HL-60 (cell line): ENCODE measurements around the gene PDE4B.

Source experiments
- GABPA ChIP-seq: IDR thresholded peaks from 2 replicates; pipeline ENCODE4 v1.6.1; 2012; ENCODE audit warnings: low read depth
- POLR2AphosphoS5 ChIP-seq: IDR thresholded peaks from 2 replicates; pipeline ENCODE4 v1.6.1; 2012; ENCODE audit warnings: low read depth
- TF ChIP-seq, protein P1 (sequence below): IDR thresholded peaks from one replicate; pipeline ENCODE4 v1.5.1; 2011; ENCODE audit warnings: low read length, control low read depth, inconsistent platforms; ENCODE audit not compliant: insufficient read depth
- TF ChIP-seq, protein P2 (sequence below): IDR thresholded peaks from 2 replicates; pipeline ENCODE4 v1.6.1; 2012; ENCODE audit warnings: low read depth; ENCODE audit not compliant: insufficient replicate concordance

DNA sequence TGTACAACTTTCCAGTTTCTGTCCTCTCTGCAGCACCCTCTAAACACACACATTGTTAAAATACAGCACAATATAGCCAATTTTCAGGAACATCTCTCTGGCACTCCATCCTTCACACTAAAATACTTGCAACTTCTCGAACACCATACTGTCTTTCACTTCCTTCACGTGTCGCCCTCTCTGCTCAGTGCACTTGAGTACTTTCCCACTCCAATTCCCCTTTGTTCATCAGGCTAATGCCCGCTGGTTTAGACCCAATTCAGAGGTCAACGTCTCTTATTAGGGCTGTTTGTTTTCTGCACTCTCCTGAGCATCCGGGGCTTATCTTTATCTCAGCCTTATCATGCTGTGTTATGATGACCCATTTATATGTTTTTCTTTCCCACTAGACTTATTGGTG, 503.1 kb downstream of the PDE4B start:
- TF ChIP-seq, protein P1, sequence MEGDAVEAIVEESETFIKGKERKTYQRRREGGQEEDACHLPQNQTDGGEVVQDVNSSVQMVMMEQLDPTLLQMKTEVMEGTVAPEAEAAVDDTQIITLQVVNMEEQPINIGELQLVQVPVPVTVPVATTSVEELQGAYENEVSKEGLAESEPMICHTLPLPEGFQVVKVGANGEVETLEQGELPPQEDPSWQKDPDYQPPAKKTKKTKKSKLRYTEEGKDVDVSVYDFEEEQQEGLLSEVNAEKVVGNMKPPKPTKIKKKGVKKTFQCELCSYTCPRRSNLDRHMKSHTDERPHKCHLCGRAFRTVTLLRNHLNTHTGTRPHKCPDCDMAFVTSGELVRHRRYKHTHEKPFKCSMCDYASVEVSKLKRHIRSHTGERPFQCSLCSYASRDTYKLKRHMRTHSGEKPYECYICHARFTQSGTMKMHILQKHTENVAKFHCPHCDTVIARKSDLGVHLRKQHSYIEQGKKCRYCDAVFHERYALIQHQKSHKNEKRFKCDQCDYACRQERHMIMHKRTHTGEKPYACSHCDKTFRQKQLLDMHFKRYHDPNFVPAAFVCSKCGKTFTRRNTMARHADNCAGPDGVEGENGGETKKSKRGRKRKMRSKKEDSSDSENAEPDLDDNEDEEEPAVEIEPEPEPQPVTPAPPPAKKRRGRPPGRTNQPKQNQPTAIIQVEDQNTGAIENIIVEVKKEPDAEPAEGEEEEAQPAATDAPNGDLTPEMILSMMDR = no peak
- TF ChIP-seq, protein P2, sequence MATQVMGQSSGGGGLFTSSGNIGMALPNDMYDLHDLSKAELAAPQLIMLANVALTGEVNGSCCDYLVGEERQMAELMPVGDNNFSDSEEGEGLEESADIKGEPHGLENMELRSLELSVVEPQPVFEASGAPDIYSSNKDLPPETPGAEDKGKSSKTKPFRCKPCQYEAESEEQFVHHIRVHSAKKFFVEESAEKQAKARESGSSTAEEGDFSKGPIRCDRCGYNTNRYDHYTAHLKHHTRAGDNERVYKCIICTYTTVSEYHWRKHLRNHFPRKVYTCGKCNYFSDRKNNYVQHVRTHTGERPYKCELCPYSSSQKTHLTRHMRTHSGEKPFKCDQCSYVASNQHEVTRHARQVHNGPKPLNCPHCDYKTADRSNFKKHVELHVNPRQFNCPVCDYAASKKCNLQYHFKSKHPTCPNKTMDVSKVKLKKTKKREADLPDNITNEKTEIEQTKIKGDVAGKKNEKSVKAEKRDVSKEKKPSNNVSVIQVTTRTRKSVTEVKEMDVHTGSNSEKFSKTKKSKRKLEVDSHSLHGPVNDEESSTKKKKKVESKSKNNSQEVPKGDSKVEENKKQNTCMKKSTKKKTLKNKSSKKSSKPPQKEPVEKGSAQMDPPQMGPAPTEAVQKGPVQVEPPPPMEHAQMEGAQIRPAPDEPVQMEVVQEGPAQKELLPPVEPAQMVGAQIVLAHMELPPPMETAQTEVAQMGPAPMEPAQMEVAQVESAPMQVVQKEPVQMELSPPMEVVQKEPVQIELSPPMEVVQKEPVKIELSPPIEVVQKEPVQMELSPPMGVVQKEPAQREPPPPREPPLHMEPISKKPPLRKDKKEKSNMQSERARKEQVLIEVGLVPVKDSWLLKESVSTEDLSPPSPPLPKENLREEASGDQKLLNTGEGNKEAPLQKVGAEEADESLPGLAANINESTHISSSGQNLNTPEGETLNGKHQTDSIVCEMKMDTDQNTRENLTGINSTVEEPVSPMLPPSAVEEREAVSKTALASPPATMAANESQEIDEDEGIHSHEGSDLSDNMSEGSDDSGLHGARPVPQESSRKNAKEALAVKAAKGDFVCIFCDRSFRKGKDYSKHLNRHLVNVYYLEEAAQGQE = no peak
- TF ChIP-seq POLR2AphosphoS5 = no peak
- no peak for TF ChIP-seq GABPA
